GM19328 (cell line): ENCODE results near the gene IL19.

Experiments used
- ATAC-seq: cut with Tn5 transposase; IDR thresholded peaks from one replicate; pipeline ENCODE4 v1.9.1; 2021; ENCODE audit warnings: mild to moderate bottlenecking, moderate library complexity; ENCODE audit not compliant: unreplicated experiment

IL19 gene

DNA sequence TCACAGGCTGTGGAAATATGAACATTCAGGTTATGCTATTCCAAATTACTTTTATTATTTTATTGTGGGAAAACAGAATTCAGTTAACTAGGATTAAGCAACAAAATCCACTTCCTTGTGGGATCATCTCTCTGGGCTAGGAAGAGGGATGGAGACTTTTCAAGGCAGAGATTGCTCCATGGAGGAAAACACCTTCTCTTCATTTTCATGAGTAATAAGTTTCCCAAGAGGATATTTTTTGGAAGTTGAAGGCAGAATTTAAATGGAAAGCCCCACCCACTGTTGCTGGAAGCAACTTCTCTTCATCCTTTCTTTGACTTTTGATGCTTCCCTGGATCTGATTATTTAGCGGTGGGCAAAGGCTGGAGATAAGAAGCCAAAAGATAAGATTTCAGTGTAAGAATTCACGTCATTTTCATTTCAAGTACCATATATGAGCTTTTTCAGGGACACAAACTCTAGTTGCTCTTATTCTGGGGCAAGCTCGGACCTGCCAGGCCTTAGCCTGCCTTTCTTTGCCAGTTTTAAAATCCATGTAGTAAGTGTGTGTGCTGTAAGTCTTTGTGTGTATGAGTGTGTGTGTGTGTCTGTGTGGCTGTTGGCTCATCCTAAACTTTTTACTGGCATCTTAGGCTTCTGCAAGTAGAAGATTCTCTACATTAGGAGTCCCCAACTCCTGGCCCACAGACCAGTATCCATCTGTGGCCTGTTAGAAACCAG lies 114.9 kb downstream of the IL19 start:
- ATAC-seq = no peak

DNA sequence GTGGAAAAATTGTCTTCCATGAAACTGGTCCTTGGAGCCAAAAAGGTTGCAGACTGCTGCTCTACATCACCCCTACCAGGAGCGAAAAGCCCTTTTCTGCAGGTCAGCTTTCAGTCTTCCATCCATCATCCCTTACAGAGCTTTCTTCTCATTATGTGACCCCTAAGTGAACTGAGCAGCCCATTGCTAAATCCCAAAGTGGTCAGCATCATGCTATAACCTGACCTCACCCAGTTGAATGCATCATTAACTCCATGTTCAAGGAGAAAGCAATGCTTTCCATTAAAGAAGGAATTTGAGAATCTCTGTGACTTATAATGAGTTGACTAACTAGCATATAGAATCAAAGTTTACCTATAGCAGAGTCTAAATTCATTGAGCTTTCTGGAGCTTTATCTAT lies 116.3 kb downstream of the IL19 start:
- ATAC-seq = no peak

- ATAC-seq = no peak
Measured at GRCh38 chr1:206887701-206888100, 117.1 kb downstream of the IL19 start.

GRCh38 chr1:206890125-206891060 lies 119.8 kb downstream of the IL19 start:
- no peak for ATAC-seq

DNA sequence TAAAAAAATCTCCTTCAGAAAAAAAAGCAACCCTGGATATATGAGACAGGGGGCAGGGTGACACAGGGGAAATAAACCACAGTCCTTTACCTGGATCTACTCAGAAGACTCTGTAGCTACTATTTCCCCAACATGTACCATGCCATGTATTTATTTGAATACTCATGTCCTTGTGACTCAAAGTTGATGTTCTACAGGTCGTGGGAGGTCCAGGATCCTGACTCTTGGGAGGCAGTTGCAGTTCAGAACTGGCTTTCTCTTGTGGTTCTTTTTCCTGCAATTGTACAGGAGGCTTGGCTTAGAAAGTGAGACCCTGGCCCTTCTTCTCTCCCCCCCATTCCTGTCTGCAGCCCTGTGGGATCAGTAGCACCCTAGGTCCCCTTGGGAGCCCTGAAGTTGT lies 120.8 kb downstream of the IL19 start:
- ATAC-seq = no peak
